Prostate gland (tissue), 2 donors: ENCODE data around the gene SREBF1.

Experiments
- POLR2AphosphoS5 ChIP-seq: sonication (generic); formaldehyde crosslinking; IDR thresholded peaks from one replicate; pipeline ENCODE4 v1.6.1; 2017; ENCODE audit warnings: antibody characterized with exemption
- TF ChIP-seq, protein P1 (sequence below), 4 experiments: fragments of 200-600 bp in 2 of 4; fragments of 450-650 bp in 2 of 4; sonication (generic) in 2 of 4; IDR thresholded peaks; 1 replicate in 3 of 4; 2 replicates in 1 of 4; pipeline ENCODE4 v1.5.1; 2016 to 2019; ENCODE audit warnings: antibody characterized with exemption in 4 of 4, mild to moderate bottlenecking in 2 of 4, moderate library complexity in 2 of 4

DNA sequence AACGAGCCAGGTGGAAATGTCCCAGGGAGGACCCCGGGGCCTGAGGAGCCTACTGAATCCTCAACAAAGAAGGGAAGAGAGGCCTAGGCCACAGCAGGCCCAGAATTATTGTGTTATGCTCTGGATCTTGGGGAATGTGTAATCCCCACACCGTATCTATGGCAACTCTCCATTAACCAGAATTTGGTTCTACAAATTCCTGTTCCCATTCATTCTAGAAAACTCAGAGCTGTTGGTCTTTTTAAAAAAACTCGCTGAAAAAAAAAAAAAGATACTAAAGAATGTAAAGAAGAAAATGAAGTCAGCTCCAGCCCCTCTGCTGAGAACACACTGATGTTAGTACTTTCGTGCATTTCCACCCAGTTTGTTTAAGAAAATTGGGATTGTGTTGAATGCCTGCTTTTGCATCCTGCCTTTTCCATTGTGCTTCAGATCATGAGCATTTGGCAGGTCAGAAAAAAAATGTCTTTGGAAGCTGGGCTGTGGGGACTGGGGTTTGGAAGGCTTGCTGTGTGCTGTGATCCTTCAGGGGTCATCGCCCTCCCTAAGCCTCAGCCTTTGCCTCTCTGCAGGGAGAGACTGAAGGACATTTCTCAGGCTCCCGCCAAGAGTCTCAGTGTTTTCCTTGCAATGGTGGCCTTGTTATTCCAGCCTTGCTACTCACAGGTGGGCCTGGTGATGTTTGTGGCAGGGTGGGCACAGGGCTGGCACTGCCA is 69.5 kb downstream of the SREBF1 start:
- no peak for TF ChIP-seq POLR2AphosphoS5
- TF ChIP-seq, protein P1, sequence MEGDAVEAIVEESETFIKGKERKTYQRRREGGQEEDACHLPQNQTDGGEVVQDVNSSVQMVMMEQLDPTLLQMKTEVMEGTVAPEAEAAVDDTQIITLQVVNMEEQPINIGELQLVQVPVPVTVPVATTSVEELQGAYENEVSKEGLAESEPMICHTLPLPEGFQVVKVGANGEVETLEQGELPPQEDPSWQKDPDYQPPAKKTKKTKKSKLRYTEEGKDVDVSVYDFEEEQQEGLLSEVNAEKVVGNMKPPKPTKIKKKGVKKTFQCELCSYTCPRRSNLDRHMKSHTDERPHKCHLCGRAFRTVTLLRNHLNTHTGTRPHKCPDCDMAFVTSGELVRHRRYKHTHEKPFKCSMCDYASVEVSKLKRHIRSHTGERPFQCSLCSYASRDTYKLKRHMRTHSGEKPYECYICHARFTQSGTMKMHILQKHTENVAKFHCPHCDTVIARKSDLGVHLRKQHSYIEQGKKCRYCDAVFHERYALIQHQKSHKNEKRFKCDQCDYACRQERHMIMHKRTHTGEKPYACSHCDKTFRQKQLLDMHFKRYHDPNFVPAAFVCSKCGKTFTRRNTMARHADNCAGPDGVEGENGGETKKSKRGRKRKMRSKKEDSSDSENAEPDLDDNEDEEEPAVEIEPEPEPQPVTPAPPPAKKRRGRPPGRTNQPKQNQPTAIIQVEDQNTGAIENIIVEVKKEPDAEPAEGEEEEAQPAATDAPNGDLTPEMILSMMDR (IDR thresholded peaks at IDR 0.05), result no peak
